22Rv1 (cell line): ENCODE results near the gene MAGI1.

Source experiments
- CTCF ChIP-seq: fragments of 450-650 bp; IDR thresholded peaks from 2 replicates; pipeline ENCODE4 v1.5.1; 2017; ENCODE audit warnings: mild to moderate bottlenecking
- ZFX ChIP-seq: fragments of 450-650 bp; IDR thresholded peaks from 2 replicates; pipeline ENCODE4 v1.6.1; 2017; ENCODE audit warnings: antibody characterized with exemption, borderline replicate concordance

GRCh38 chr3:65871305-65872141, 167.2 kb downstream of the MAGI1 start:
- TF ChIP-seq CTCF (no peak), ZFX (no peak)
